HG03135 (cell line): Measurements from ENCODE around the gene CNOT2.
"Not testable (repeated sequence)": the region's sequence is repeated elsewhere in the genome, so short reads cannot be mapped to it uniquely, and the experiment has no call there.

ENCODE experiments used
- ATAC-seq: cut with Tn5 transposase; IDR thresholded peaks from one replicate; pipeline ENCODE4 v1.9.1; 2021; ENCODE audit warnings: mild to moderate bottlenecking, moderate library complexity; ENCODE audit not compliant: unreplicated experiment

CNOT2 gene

GRCh38 chr12:70364695-70365397 is 121.6 kb downstream of the CNOT2 start:
- ATAC-seq, result no peak

- no peak for ATAC-seq
These were observed 122.1 kb downstream of the CNOT2 start for GRCh38 chr12:70365398-70365647.

GRCh38 chr12:70365648-70366518 is 122.7 kb downstream of the CNOT2 start, which contains the start of gene KCNMB4:
KCNMB4 (plus strand) TSS chr12:70366290; CDS start chr12:70366735, 445 bp downstream.
- peak; percentile 80 for ATAC-seq

- ATAC-seq, result peak; percentile 50
These were observed 123.5 kb downstream of the CNOT2 start for GRCh38 chr12:70366581-70367257.

- no peak for ATAC-seq
These were observed 124.3 kb downstream of the CNOT2 start for GRCh38 chr12:70367258-70368141.

- ATAC-seq, result no peak
These were observed 129.6 kb downstream of the CNOT2 start for GRCh38 chr12:70372881-70373280.

- no peak for ATAC-seq
These were observed 136.6 kb downstream of the CNOT2 start for GRCh38 chr12:70379846-70380245.

- ATAC-seq, result no peak
These were observed 140.3 kb downstream of the CNOT2 start for GRCh38 chr12:70383484-70383883.

GRCh38 chr12:70383886-70384285 is 140.7 kb downstream of the CNOT2 start:
- no peak for ATAC-seq

- ATAC-seq, result no peak
These were observed 143.5 kb downstream of the CNOT2 start for GRCh38 chr12:70386771-70387170.

- ATAC-seq, result no peak
These were observed 146.4 kb downstream of the CNOT2 start for GRCh38 chr12:70389678-70390077.

GRCh38 chr12:70392631-70393030 is 149.4 kb downstream of the CNOT2 start:
- ATAC-seq, result not testable (repeated sequence)

- ATAC-seq, result no peak
These were observed 150.7 kb downstream of the CNOT2 start for GRCh38 chr12:70393787-70394499.

- no peak for ATAC-seq
These were observed 154.8 kb downstream of the CNOT2 start for GRCh38 chr12:70398002-70398401.

- ATAC-seq, result no peak
These were observed 155.6 kb downstream of the CNOT2 start for GRCh38 chr12:70398862-70399261.

GRCh38 chr12:70399311-70399710 is 156.1 kb downstream of the CNOT2 start:
- no peak for ATAC-seq

GRCh38 chr12:70400124-70400523 is 156.9 kb downstream of the CNOT2 start:
- ATAC-seq, result no peak

GRCh38 chr12:70402597-70402996 is 159.4 kb downstream of the CNOT2 start:
- ATAC-seq, result no peak

- no peak for ATAC-seq
These were observed 160.6 kb downstream of the CNOT2 start for GRCh38 chr12:70403826-70404225.
